Measurements from ENCODE around the gene L3MBTL3. TPM values are rescaled to one million over a fixed set of nuclear protein-coding genes. Genes with fewer than 3 reads are reported as not detected.

L3MBTL3 gene
- total RNA-seq, 4 donors from 2014 or later: 8.1 to 57.6 (median 21.9) TPM

- Histone ChIP-seq H3K27me3 (no peaks in the 10 kb centered on the region), H3K4me1 (no peaks in the 10 kb centered on the region), H3K9me3 (no peaks in the 10 kb centered on the region), H3K27ac (no peak overlapping the region), H3K4me3 (no peak overlapping the region), H3K36me3 (no peaks in the 10 kb centered on the region)
- TF ChIP-seq EP300 (IDR thresholded peaks at IDR 0.05; ENCODE audit: low read depth): no peak
- no peak for TF ChIP-seq CTCF (IDR thresholded peaks at IDR 0.05)
- no peak for TF ChIP-seq POLR2A (IDR thresholded peaks at IDR 0.05)
- TF ChIP-seq POLR2AphosphoS5 (IDR thresholded peaks at IDR 0.05): no peak
- DNase-seq: no peak
- in situ Hi-C loops (cut with MboI; ENCODE audit: low pct_ligation_motif_present in 1 of 4, low pct_unique_long_range_greater_than_20kb in 1 of 4, low sequenced_read_pairs in 3 of 4): no loop called here
- intact Hi-C loops (cut with DNase I; ENCODE audit: low total_unique reads): loop anchor here (5.0 kb wide), 1 partner anchor 1576 kb away; no protein-coding TSS in a partner anchor
Observed at GRCh38 chr6:130041594-130041993, 23.2 kb downstream of the L3MBTL3 start.

DNA sequence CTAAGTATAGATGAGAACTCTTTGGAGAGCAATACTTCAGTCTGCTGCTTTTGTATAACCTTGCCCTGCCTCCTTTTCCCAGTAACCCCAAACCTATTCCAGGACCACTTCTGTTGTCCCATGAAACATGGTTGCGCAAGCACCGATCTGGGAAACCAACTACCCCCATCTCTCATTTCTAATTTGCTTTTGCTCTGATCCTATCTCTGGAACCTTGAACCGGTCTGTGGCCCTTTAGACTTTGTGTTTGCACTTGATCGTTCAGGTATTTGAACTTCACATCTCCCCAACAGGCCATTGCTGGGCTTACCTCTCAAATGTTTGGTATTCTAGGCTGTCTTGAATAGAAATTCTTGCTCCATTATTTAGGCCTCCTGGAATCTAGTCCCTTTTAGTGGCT lies 25.0 kb downstream of the L3MBTL3 start:
- Histone ChIP-seq H3K9me3 (no peaks in the 10 kb centered on the region), H3K27me3 (no peaks in the 10 kb centered on the region), H3K4me1 (no peaks in the 10 kb centered on the region), H3K27ac (no peak overlapping the region), H3K4me3 (no peak overlapping the region), H3K36me3 (no peaks in the 10 kb centered on the region)
- TF ChIP-seq POLR2AphosphoS5 (IDR thresholded peaks at IDR 0.05) (no peak), POLR2A (IDR thresholded peaks at IDR 0.05) (no peak), CTCF (IDR thresholded peaks at IDR 0.05) (no peak), EP300 (IDR thresholded peaks at IDR 0.05; ENCODE audit: low read depth) (no peak)
- WGBS, 2 donors (ENCODE audit: low coverage in 1 of 2): 93 to 95% methylated on average over 4 of the region's 4 CpGs
- no peak for DNase-seq
- in situ Hi-C loops (cut with MboI; ENCODE audit: low pct_ligation_motif_present in 1 of 4, low pct_unique_long_range_greater_than_20kb in 1 of 4, low sequenced_read_pairs in 3 of 4): no loop called here
- intact Hi-C loops (cut with DNase I; ENCODE audit: low total_unique reads): loop anchor here (5.0 kb wide), 1 partner anchor 1574 kb away; no protein-coding TSS in a partner anchor

- Histone ChIP-seq H3K4me3 (no peak overlapping the region), H3K4me1 (no peaks in the 10 kb centered on the region), H3K27ac (no peak overlapping the region), H3K36me3 (no peaks in the 10 kb centered on the region), H3K27me3 (no peaks in the 10 kb centered on the region), H3K9me3 (no peaks in the 10 kb centered on the region)
- no peak for DNase-seq
- TF ChIP-seq CTCF (IDR thresholded peaks at IDR 0.05): no peak
- no peak for TF ChIP-seq EP300 (IDR thresholded peaks at IDR 0.05; ENCODE audit: low read depth)
- TF ChIP-seq POLR2AphosphoS5 (IDR thresholded peaks at IDR 0.05): no peak
- TF ChIP-seq POLR2A (IDR thresholded peaks at IDR 0.05): no peak
- intact Hi-C loops (cut with DNase I; ENCODE audit: low total_unique reads) (no loop called here), in situ Hi-C loops (cut with MboI; ENCODE audit: low pct_ligation_motif_present in 1 of 4, low pct_unique_long_range_greater_than_20kb in 1 of 4, low sequenced_read_pairs in 3 of 4) (no loop called here)
- WGBS, 2 donors (ENCODE audit: low coverage in 1 of 2): 87 to 100% methylated on average over 2 of the region's 2 CpGs
Observed at GRCh38 chr6:130045622-130046021, 27.2 kb downstream of the L3MBTL3 start.

DNA sequence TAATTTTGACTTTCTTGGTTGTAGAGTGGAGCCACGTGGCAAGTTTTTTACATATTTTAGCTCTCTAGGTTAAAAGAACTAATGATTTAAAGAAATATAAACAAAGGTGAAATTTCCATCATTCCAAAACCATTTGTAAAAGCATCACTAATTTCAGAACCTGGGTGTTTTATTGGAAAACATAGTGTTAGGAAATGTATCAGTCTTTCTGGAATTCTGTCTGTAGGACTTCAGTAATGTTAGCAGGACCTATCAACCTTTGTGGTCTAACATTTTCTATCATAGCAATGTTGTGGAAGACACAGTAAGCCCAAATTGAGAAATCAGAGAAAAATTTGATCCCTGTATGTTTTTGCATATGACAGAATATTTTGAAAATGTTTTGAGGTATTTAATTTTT lies 28.3 kb downstream of the L3MBTL3 start:
- intact Hi-C loops (cut with DNase I; ENCODE audit: low total_unique reads): no loop called here
- DNase-seq: no peak
- no peaks in the 10 kb centered on the region for H3K27me3 ChIP-seq
- H3K27ac ChIP-seq: no peak overlapping the region
- 77 to 85% methylated on average over 1 of the region's 1 CpG for WGBS, 2 donors (ENCODE audit: low coverage in 1 of 2)
- no peaks in the 10 kb centered on the region for H3K4me1 ChIP-seq
- in situ Hi-C loops (cut with MboI; ENCODE audit: low pct_ligation_motif_present in 1 of 4, low pct_unique_long_range_greater_than_20kb in 1 of 4, low sequenced_read_pairs in 3 of 4): no loop called here
- no peaks in the 10 kb centered on the region for H3K9me3 ChIP-seq
- TF ChIP-seq CTCF (IDR thresholded peaks at IDR 0.05) (no peak), POLR2A (IDR thresholded peaks at IDR 0.05) (no peak), POLR2AphosphoS5 (IDR thresholded peaks at IDR 0.05) (no peak), EP300 (IDR thresholded peaks at IDR 0.05; ENCODE audit: low read depth) (no peak)
- H3K4me3 ChIP-seq: no peak overlapping the region
- peaks cover 0 to 6% (median 2%) of the 10 kb centered on the region in 4 donors for H3K36me3 ChIP-seq

All from transverse colon (tissue), 4 donors.